GM12878 (cell line): ENCODE measurements around the gene MTCH2.

Source experiments
- ESRRA ChIP-seq: IDR thresholded peaks from 2 replicates; pipeline ENCODE4 v1.6.1; 2012; ENCODE audit warnings: mild to moderate bottlenecking, low read length, improper control_type of control experiment
- GABPA ChIP-seq: IDR thresholded peaks from 2 replicates; pipeline ENCODE4 v1.6.1; 2014; ENCODE audit warnings: antibody characterized with exemption, low read depth, mild to moderate bottlenecking, inconsistent platforms
- POLR2A ChIP-seq: IDR thresholded peaks from 2 replicates; pipeline ENCODE4 v1.6.1; 2011; ENCODE audit warnings: low read depth, mild to moderate bottlenecking, low read length
- TARDBP ChIP-seq: IDR thresholded peaks from 2 replicates; pipeline ENCODE4 v1.6.1; 2016; ENCODE audit warnings: borderline replicate concordance
- TF ChIP-seq, protein P1 (sequence below): IDR thresholded peaks from 2 replicates; pipeline ENCODE4 v1.6.1; 2012; ENCODE audit warnings: mild to moderate bottlenecking, low read depth, low read length

DNA sequence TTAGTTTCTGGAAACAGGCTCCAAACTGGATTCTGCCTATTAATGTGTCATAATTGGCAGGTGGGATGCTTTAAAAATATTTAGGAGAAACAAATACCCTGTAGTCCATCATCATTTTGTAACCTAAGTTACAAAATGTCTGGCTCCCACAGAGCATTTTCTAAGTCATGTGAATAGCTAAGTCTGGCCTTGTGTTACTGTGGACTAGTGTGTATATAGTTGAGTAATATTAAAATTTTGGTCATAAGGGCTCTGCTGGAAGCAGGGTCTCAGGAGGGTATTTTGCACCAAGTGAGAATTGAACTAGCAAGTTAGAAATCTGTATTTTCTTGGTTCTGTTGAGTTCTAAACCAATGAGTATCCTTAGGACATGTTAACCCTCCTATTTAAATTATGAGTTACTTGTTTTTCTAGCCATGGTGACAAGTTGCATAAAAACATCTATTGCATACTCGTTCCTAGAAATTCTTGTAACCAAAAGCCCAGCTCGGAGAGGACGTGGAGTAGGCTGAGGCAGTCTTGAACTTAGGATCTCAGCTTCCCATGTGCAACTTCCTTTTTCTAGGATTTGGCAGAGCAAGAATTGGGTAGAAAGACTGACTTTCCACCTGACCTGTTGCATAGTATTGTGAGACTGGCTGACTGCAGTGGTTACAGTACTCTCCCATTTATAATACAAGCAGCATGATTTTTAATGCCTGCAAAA lies 71.6 kb downstream of the MTCH2 start:
- TF ChIP-seq, protein P1, sequence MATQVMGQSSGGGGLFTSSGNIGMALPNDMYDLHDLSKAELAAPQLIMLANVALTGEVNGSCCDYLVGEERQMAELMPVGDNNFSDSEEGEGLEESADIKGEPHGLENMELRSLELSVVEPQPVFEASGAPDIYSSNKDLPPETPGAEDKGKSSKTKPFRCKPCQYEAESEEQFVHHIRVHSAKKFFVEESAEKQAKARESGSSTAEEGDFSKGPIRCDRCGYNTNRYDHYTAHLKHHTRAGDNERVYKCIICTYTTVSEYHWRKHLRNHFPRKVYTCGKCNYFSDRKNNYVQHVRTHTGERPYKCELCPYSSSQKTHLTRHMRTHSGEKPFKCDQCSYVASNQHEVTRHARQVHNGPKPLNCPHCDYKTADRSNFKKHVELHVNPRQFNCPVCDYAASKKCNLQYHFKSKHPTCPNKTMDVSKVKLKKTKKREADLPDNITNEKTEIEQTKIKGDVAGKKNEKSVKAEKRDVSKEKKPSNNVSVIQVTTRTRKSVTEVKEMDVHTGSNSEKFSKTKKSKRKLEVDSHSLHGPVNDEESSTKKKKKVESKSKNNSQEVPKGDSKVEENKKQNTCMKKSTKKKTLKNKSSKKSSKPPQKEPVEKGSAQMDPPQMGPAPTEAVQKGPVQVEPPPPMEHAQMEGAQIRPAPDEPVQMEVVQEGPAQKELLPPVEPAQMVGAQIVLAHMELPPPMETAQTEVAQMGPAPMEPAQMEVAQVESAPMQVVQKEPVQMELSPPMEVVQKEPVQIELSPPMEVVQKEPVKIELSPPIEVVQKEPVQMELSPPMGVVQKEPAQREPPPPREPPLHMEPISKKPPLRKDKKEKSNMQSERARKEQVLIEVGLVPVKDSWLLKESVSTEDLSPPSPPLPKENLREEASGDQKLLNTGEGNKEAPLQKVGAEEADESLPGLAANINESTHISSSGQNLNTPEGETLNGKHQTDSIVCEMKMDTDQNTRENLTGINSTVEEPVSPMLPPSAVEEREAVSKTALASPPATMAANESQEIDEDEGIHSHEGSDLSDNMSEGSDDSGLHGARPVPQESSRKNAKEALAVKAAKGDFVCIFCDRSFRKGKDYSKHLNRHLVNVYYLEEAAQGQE: no peak
- TF ChIP-seq TARDBP (no peak), POLR2A (no peak), ESRRA (no peak), GABPA (no peak)
